ENCODE data around the gene MYO10. TPM values are rescaled to one million over a fixed set of nuclear protein-coding genes. Genes with fewer than 3 reads are reported as not detected.

The MYO10 gene
- total RNA-seq, 1 donor from 2014 or later = 20.0 TPM

GRCh38 chr5:16978296-16978695 lies 42.2 kb upstream of the MYO10 start:
- TF ChIP-seq CTCF (IDR thresholded peaks at IDR 0.05) = no peak
- intact Hi-C loops (cut with DNase I) = no loop called here
- no peak for DNase-seq (ENCODE audit: low spot score in 2 of 2)
- no peaks in the 10 kb centered on the region for H3K27me3 ChIP-seq
- H3K4me1 ChIP-seq = no peaks in the 10 kb centered on the region
- H3K36me3 ChIP-seq = no peaks in the 10 kb centered on the region
- no peak overlapping the region for H3K27ac ChIP-seq
- no peaks in the 10 kb centered on the region for H3K9me3 ChIP-seq
- no peak overlapping the region for H3K4me3 ChIP-seq

GRCh38 chr5:16976625-16977008 lies 40.5 kb upstream of the MYO10 start:
- TF ChIP-seq CTCF (IDR thresholded peaks at IDR 0.05) = no peak
- Histone ChIP-seq H3K4me3 (no peak overlapping the region), H3K9me3 (no peaks in the 10 kb centered on the region), H3K4me1 (no peaks in the 10 kb centered on the region), H3K36me3 (no peaks in the 10 kb centered on the region), H3K27ac (no peak overlapping the region), H3K27me3 (no peaks in the 10 kb centered on the region)
- intact Hi-C loops (cut with DNase I) = no loop called here
- no peak for DNase-seq (ENCODE audit: low spot score in 2 of 2)

- intact Hi-C loops (cut with DNase I) = no loop called here
- TF ChIP-seq CTCF (IDR thresholded peaks at IDR 0.05) = no peak
- DNase-seq (ENCODE audit: low spot score in 2 of 2) = no peak
- H3K9me3 ChIP-seq = no peaks in the 10 kb centered on the region
- H3K4me3 ChIP-seq = no peak overlapping the region
- no peaks in the 10 kb centered on the region for H3K27me3 ChIP-seq
- H3K4me1 ChIP-seq = no peaks in the 10 kb centered on the region
- H3K36me3 ChIP-seq = no peaks in the 10 kb centered on the region
- H3K27ac ChIP-seq = no peak overlapping the region
Measured at GRCh38 chr5:16975950-16976624, 40.0 kb upstream of the MYO10 start.

- Histone ChIP-seq H3K27me3 (no peaks in the 10 kb centered on the region), H3K27ac (no peak overlapping the region), H3K4me3 (no peak overlapping the region), H3K9me3 (no peaks in the 10 kb centered on the region), H3K36me3 (no peaks in the 10 kb centered on the region), H3K4me1 (no peaks in the 10 kb centered on the region)
- intact Hi-C loops (cut with DNase I) = no loop called here
- no peak for DNase-seq (ENCODE audit: low spot score in 2 of 2)
- no peak for TF ChIP-seq CTCF (IDR thresholded peaks at IDR 0.05)
Measured at GRCh38 chr5:16974981-16975380, 38.9 kb upstream of the MYO10 start.

- no peak for DNase-seq (ENCODE audit: low spot score in 2 of 2)
- no peak overlapping the region for H3K4me3 ChIP-seq
- no peaks in the 10 kb centered on the region for H3K9me3 ChIP-seq
- no peak for TF ChIP-seq CTCF (IDR thresholded peaks at IDR 0.05)
- no peak overlapping the region for H3K27ac ChIP-seq
- H3K36me3 ChIP-seq = no peaks in the 10 kb centered on the region
- H3K4me1 ChIP-seq = no peaks in the 10 kb centered on the region
- no peaks in the 10 kb centered on the region for H3K27me3 ChIP-seq
- intact Hi-C loops (cut with DNase I) = no loop called here
Measured at GRCh38 chr5:16970826-16971225, 34.7 kb upstream of the MYO10 start.

GRCh38 chr5:16970260-16970659 lies 34.2 kb upstream of the MYO10 start:
- Histone ChIP-seq H3K9me3 (no peaks in the 10 kb centered on the region), H3K27me3 (no peaks in the 10 kb centered on the region), H3K36me3 (no peaks in the 10 kb centered on the region), H3K4me3 (no peak overlapping the region), H3K27ac (no peak overlapping the region), H3K4me1 (no peaks in the 10 kb centered on the region)
- intact Hi-C loops (cut with DNase I) = no loop called here
- TF ChIP-seq CTCF (IDR thresholded peaks at IDR 0.05) = no peak
- no peak for DNase-seq (ENCODE audit: low spot score in 2 of 2)
